PFSK-1 (cell line): Measurements from ENCODE around the gene OR6X1.

Experiments used
- POLR2AphosphoS5 ChIP-seq: IDR thresholded peaks from 2 replicates; pipeline ENCODE4 v1.6.1; 2012; ENCODE audit warnings: low read depth, mild to moderate bottlenecking, control low read depth, low read length, moderate library complexity
- SIN3A ChIP-seq: IDR thresholded peaks from 2 replicates; pipeline ENCODE4 v1.6.1; 2012; ENCODE audit warnings: mild to moderate bottlenecking, low read length, moderate library complexity, borderline replicate concordance; ENCODE audit not compliant: insufficient read depth
- TAF1 ChIP-seq: IDR thresholded peaks from 2 replicates; pipeline ENCODE4 v1.6.1; 2012; ENCODE audit warnings: low read length, control low read depth, borderline replicate concordance; ENCODE audit not compliant: insufficient read depth

DNA sequence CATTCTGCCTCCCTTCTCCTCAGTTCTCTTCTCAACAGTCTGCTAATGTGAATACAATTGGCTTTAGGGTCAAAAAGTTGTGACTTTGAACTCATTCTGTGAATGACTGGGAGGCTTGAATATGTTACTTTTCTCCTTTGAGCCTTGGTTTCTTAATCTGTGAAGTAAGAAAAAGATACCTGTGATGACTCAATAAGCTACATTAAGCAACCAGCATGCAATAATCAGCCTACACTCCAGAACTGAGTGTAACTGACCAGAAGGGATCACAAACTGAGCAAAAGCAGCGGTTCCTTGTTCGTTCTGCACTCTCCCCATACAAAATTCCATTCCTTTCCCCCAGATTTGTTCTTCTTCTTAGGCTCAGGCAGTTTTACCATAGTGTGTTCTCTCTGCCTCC, 36.3 kb downstream of the OR6X1 start:
- TF ChIP-seq TAF1: no peak
- no peak for TF ChIP-seq POLR2AphosphoS5
- no peak for TF ChIP-seq SIN3A
